ENCODE measurements around the gene POR. TPM values are rescaled to one million over a fixed set of nuclear protein-coding genes. Genes with fewer than 3 reads are reported as not detected.

Gene POR
- total RNA-seq, 1 donor from 2014 or later, result 88.6 TPM

DNA sequence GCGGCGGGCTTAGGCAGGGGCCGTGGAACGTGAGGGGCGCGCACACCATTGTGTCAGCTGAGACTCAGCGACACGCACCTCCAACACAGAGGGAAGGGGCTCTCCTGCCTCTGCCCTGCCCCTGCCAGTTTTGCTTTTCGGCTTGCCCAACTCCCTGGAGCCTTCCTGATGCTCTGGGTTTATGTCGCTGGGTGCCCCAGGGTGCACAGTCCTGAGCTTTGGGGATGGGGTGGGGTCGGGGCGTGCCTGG, 66.2 kb downstream of the POR start:
- H3K9me3 Mint-ChIP-seq, result no peaks in the 10 kb centered on the region
- DNase-seq (ENCODE audit: low spot score in 2 of 2, unreplicated experiment in 2 of 2), result no peak
- H3K27ac Mint-ChIP-seq, result no peak overlapping the region
- H3K4me1 Mint-ChIP-seq, result no peaks in the 10 kb centered on the region
- TF ChIP-seq, protein P1, sequence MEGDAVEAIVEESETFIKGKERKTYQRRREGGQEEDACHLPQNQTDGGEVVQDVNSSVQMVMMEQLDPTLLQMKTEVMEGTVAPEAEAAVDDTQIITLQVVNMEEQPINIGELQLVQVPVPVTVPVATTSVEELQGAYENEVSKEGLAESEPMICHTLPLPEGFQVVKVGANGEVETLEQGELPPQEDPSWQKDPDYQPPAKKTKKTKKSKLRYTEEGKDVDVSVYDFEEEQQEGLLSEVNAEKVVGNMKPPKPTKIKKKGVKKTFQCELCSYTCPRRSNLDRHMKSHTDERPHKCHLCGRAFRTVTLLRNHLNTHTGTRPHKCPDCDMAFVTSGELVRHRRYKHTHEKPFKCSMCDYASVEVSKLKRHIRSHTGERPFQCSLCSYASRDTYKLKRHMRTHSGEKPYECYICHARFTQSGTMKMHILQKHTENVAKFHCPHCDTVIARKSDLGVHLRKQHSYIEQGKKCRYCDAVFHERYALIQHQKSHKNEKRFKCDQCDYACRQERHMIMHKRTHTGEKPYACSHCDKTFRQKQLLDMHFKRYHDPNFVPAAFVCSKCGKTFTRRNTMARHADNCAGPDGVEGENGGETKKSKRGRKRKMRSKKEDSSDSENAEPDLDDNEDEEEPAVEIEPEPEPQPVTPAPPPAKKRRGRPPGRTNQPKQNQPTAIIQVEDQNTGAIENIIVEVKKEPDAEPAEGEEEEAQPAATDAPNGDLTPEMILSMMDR (IDR thresholded peaks at IDR 0.05; ENCODE audit: unreplicated experiment), result no peak
- no peaks in the 10 kb centered on the region for H3K27me3 Mint-ChIP-seq (ENCODE audit: low read depth)
- no peak overlapping the region for H3K4me3 Mint-ChIP-seq
- H3K36me3 Mint-ChIP-seq, result peaks cover 7% of the 10 kb centered on the region

DNA sequence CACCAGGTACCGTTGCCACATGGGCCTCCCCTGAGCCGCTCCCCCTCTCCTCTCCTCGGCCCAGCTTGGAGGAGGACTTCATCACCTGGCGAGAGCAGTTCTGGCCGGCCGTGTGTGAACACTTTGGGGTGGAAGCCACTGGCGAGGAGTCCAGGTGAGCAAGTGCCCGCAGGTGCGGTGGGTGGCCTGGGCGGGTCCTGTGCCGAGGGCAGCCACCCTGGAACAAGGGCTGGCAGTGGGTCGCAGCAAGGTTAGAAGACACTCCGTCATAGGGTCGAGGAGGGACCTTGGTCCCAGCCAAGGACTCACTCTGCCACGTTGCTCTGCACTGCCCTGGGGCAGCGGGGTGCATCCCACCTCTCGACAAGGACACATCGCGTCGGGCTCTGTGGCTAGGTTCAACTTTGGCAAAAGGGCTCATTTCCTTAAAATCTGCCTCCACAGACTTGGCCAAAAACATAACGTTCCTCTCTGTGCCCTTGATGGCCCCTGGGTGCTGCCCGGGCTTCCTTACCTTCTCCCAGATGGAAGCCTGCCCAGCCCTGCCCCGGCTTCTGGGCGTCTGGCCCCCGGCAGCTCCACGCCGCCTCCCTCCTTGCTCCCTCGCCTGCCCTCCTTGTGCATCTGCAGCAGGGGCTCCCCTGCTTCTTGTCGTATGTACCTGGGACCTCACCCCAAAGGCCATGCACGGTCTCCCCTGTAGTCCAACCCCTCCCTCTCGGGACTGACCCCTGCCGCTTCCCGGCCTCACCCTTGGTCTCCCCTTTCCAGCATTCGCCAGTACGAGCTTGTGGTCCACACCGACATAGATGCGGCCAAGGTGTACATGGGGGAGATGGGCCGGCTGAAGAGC, 66.7 kb downstream of the POR start:
- Mint-ChIP-seq H3K36me3 (peaks cover 8% of the 10 kb centered on the region), H3K4me3 (no peak overlapping the region), H3K4me1 (no peaks in the 10 kb centered on the region), H3K27me3 (ENCODE audit: low read depth) (no peaks in the 10 kb centered on the region), H3K27ac (no peak overlapping the region), H3K9me3 (no peaks in the 10 kb centered on the region)
- no peak for DNase-seq (ENCODE audit: low spot score in 2 of 2, unreplicated experiment in 2 of 2)
- TF ChIP-seq, protein P1 (IDR thresholded peaks at IDR 0.05; ENCODE audit: unreplicated experiment), result no peak

DNA sequence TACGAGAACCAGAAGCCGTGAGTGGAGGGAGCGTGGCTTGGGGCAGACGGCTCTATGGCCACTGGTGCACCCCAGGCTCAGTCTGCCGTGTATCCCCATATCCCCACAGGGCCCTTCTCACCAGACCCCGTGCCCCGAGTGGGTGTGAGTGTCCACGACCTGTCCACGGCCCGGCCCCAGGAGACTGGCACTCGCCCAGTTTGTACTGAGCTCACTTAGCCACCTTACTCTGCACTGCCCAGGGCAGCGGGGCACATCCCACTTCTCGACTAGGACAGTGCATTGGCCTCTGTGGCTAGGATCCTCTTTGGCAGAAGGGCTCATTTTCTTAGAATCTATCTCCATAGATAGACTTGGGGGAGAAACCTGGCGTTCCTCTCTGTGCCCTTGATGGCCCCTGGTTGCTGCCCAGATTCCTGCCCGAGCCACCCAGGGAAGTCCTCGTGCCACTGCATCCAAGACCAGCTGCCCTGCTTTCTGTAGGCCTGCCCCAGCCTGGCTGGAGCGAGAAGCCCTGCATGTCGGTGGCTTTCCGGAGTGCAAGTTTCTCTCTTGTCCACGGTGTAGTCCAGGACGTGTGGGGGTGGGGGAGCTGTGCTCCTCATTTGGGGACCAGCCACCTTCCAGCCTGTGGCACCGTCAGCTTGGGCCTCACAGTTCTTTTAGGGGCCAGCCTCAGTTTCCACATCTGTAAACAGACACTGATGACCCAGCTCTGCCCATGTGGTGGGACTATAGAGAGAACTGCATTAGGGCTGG, 67.5 kb downstream of the POR start:
- H3K27me3 Mint-ChIP-seq (ENCODE audit: low read depth), result no peaks in the 10 kb centered on the region
- no peaks in the 10 kb centered on the region for H3K4me1 Mint-ChIP-seq
- H3K36me3 Mint-ChIP-seq, result peaks cover 15% of the 10 kb centered on the region
- no peak overlapping the region for H3K27ac Mint-ChIP-seq
- no peak overlapping the region for H3K4me3 Mint-ChIP-seq
- no peak for DNase-seq (ENCODE audit: low spot score in 2 of 2, unreplicated experiment in 2 of 2)
- H3K9me3 Mint-ChIP-seq, result no peaks in the 10 kb centered on the region
- TF ChIP-seq, protein P1 (IDR thresholded peaks at IDR 0.05; ENCODE audit: unreplicated experiment), result no peak

DNA sequence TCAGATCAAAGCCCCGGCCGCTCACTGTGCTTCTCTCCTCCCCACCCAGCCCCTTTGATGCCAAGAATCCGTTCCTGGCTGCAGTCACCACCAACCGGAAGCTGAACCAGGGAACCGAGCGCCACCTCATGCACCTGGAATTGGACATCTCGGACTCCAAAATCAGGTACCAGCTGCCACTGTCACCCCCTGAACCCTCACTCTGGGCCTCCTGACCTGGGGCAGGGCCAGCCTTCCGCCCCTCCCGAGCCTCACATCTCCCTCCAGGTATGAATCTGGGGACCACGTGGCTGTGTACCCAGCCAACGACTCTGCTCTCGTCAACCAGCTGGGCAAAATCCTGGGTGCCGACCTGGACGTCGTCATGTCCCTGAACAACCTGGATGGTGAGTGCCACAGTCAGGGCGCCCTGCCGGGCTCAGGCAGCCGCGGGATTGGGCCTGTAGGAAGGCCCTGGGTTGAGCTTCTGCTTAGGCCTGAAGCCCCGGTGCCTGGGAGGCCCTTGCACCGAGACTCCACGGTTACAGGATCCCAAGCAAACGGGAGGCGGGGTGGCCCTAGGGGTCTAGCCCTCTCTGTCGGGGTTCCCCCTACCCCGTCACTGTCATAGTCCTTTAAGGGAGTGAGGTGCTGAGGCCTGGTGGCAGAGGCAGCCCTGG, 68.6 kb downstream of the POR start:
- Mint-ChIP-seq H3K4me3 (no peak overlapping the region), H3K4me1 (no peaks in the 10 kb centered on the region), H3K36me3 (peaks cover 15% of the 10 kb centered on the region), H3K27me3 (ENCODE audit: low read depth) (no peaks in the 10 kb centered on the region), H3K9me3 (no peaks in the 10 kb centered on the region), H3K27ac (no peak overlapping the region)
- TF ChIP-seq, protein P1 (IDR thresholded peaks at IDR 0.05; ENCODE audit: unreplicated experiment), result no peak
- no peak for DNase-seq (ENCODE audit: low spot score in 2 of 2, unreplicated experiment in 2 of 2)

DNA sequence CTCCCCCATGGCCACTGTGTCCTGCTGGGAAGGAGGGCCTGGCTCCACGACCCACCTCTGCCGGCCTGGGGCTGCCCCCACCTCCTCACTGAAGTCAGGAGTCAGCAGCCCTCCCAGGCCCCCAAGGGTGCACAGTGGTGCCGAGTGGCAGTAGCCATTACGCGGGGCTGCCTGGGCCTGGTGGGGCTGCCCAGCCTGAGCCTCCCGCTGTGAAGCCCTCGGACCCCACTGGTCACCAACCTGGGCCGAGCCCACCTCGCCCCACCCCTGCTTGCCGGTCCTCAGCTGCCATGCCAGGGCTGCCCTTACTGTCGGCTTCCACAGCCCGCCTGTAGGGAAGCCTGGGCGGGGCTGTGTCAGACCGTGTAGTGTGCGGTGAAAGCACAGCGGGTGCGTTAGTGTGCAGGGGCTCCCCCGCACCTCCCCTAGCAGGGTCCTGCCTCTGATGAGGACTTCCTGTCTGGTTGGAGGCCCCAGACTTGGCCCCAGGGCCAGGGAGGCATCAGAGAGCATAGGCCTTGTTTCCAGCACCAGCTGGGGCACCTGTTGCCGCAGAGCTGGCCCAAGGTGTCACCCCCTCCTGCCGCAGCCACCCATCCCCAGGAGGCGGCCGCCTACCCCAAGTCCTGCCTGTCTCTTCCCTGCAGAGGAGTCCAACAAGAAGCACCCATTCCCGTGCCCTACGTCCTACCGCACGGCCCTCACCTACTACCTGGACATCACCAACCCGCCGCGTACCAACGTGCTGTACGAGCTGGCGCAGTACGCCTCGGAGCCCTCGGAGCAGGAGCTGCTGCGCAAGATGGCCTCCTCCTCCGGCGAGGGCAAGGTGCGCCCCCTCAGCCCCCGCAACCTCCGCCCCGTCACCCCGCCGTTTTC, 69.4 kb downstream of the POR start:
- Mint-ChIP-seq H3K4me3 (no peak overlapping the region), H3K36me3 (peaks cover 13% of the 10 kb centered on the region), H3K4me1 (peaks cover under 1% of the 10 kb centered on the region), H3K27me3 (ENCODE audit: low read depth) (no peaks in the 10 kb centered on the region), H3K27ac (no peak overlapping the region), H3K9me3 (no peaks in the 10 kb centered on the region)
- DNase-seq (ENCODE audit: low spot score in 2 of 2, unreplicated experiment in 2 of 2), result no peak
- TF ChIP-seq, protein P1 (IDR thresholded peaks at IDR 0.05; ENCODE audit: unreplicated experiment), result no peak

Measured in mesothelial cell of epicardium (in vitro differentiated cells).